PC-9 (cell line): ENCODE data around the gene PPP4R3A. TPM values are rescaled to one million over a fixed set of nuclear protein-coding genes. Genes with fewer than 3 reads are reported as not detected.

Experiments
- Bru-seq: library from RNA; stranded (reverse); fragments of 400-500 nt; gene quantifications from one replicate; lab custom pipeline; 2021; lab: Mats Ljungman, UMichigan
- BruChase-seq, 2 experiments: library from RNA; stranded (reverse); fragments of 400-500 nt; gene quantifications; one replicate each; lab custom pipeline; 2021; lab: Mats Ljungman, UMichigan
- BruUV-seq: library from RNA; stranded (reverse); fragments of 400-500 nt; replicated peaks from 2 replicates; lab custom pipeline; 2021; lab: Mats Ljungman, UMichigan
- CTCF ChIA-PET: fragments of 300-600 bp; sonication (Branson Sonifier 250); formaldehyde crosslinking; loops from one replicate; lab custom pipeline; 2022; ENCODE audit warnings: antibody characterized with exemption; lab: Charles Lee
- POLR2A ChIA-PET: fragments of 300-600 bp; sonication (Branson Sonifier 250); formaldehyde crosslinking; loops from one replicate; lab custom pipeline; 2022; ENCODE audit warnings: antibody characterized with exemption; ENCODE audit not compliant: unreplicated experiment; lab: Charles Lee
- DNase-seq, 2 experiments: peaks; one replicate each; pipeline versions ENCODE4 v3.0.0 to v3.0.0-alpha.2; 2015 to 2022; ENCODE audit warnings: mixed read lengths in 1 of 2
- H2AFZ ChIP-seq: fragments of 200-600 bp; sonication (generic); 2 replicates; pipeline ENCODE4 v1.8.1; 2017; ENCODE audit warnings: antibody characterized with exemption
- H3F3A ChIP-seq: fragments of 200-600 bp; sonication (generic); 2 replicates; pipeline ENCODE4 v1.8.1; 2017; ENCODE audit warnings: antibody characterized with exemption, mild to moderate bottlenecking, low read depth; ENCODE audit not compliant: insufficient read depth
- H3K27ac ChIP-seq: fragments of 200-600 bp; sonication (generic); 2 replicates; pipeline ENCODE4 v1.6.1; 2016; ENCODE audit warnings: mixed run types
- H3K27me3 ChIP-seq: fragments of 200-600 bp; sonication (generic); 2 replicates; pipeline ENCODE4 v1.6.1; 2016; ENCODE audit warnings: low read depth, mixed run types; ENCODE audit not compliant: insufficient read depth
- H3K36me3 ChIP-seq: fragments of 200-600 bp; sonication (generic); 2 replicates; pipeline ENCODE4 v1.6.1; 2016; ENCODE audit warnings: low read depth, mixed run types
- H3K4me1 ChIP-seq: fragments of 200-600 bp; sonication (generic); replicated peaks from 2 replicates; pipeline ENCODE4 v1.6.1; 2016; ENCODE audit warnings: mixed run types; ENCODE audit not compliant: insufficient read depth
- H3K4me2 ChIP-seq: fragments of 200-600 bp; sonication (generic); 2 replicates; pipeline ENCODE4 v1.6.1; 2017; ENCODE audit warnings: mixed run types
- H3K4me3 ChIP-seq: fragments of 200-600 bp; sonication (generic); 2 replicates; pipeline ENCODE4 v1.6.1; 2016; ENCODE audit warnings: mixed run types
- H3K79me2 ChIP-seq: fragments of 200-600 bp; sonication (generic); 2 replicates; pipeline ENCODE4 v1.6.1; 2017; ENCODE audit warnings: low read depth, mixed run types
- H3K9me2 ChIP-seq: fragments of 200-600 bp; sonication (generic); 2 replicates; pipeline ENCODE4 v1.8.1; 2017; ENCODE audit warnings: mild to moderate bottlenecking; ENCODE audit not compliant: insufficient read depth
- H3K9me3 ChIP-seq: fragments of 200-600 bp; sonication (generic); 2 replicates; pipeline ENCODE4 v1.8.1; 2016; ENCODE audit warnings: low read depth; ENCODE audit not compliant: insufficient read depth
- H4K20me1 ChIP-seq: fragments of 200-600 bp; sonication (generic); 2 replicates; pipeline ENCODE4 v1.8.1; 2017; ENCODE audit not compliant: insufficient read depth
- EZH2 ChIP-seq: fragments of 200-600 bp; sonication (generic); IDR thresholded peaks from 2 replicates; pipeline ENCODE4 v1.8.0; 2017; ENCODE audit warnings: antibody characterized with exemption, low read depth
- intact Hi-C: fragments of 100-400 bp; cut with micrococcal nuclease; formaldehyde crosslinking; loops from one replicate; pipeline ENCODE4 v1.10.0; 2022; ENCODE audit not compliant: unreplicated experiment
- long read RNA-seq: library from polyadenylated mRNA; stranded (forward); transcript quantifications from one replicate; pipeline ENCODE4 v2.0.0, GENCODE V29; 2022
- total RNA-seq: library from RNA; stranded (reverse); gene quantifications from 2 replicates; pipeline ENCODE4 v1.2.3, GENCODE V29; 2021
- TF ChIP-seq, protein P1 (sequence below): fragments of 200-600 bp; sonication (generic); conservative IDR thresholded peaks from 2 replicates; pipeline ENCODE4 v1.6.1; 2017; ENCODE audit warnings: mixed run types, antibody characterized with exemption, mild to moderate bottlenecking, moderate library complexity

The PPP4R3A gene
- total RNA-seq (14.8 and 15.5 TPM in 2 replicates), Bru-seq, nascent RNA (percentile 78 among the genes with signal in this experiment), BruChase-seq, experiment 1, labeled RNA remaining after a 2-hour chase (percentile 71 among the genes with signal in this experiment), BruChase-seq, experiment 2, labeled RNA remaining after a 6-hour chase (percentile 77 among the genes with signal in this experiment)
- long read RNA-seq, full-length matches to known transcripts: 18 of 23 reads
- long read RNA-seq, partial matches to known transcripts: 2 of 23 reads
- long read RNA-seq, other reads (novel, unspliced or antisense): 3 of 23 reads

GRCh38 chr14:91510171-91511042 is at the start of gene PPP4R3A:
Gene PPP4R3A (minus strand): TSS chr14:91510310. CDS start chr14:91509647, 663 bp downstream.
- BruUV-seq: TSS peak; percentile 96
- intact Hi-C loops: loop anchor here (1.0 kb wide), 1 partner anchor 25 kb away; no protein-coding TSS in a partner anchor
- POLR2A ChIA-PET: interaction anchor here (0.6 kb wide), 1 partner anchor 450 kb away, joined by 8 read pairs; no protein-coding TSS in a partner anchor

DNA sequence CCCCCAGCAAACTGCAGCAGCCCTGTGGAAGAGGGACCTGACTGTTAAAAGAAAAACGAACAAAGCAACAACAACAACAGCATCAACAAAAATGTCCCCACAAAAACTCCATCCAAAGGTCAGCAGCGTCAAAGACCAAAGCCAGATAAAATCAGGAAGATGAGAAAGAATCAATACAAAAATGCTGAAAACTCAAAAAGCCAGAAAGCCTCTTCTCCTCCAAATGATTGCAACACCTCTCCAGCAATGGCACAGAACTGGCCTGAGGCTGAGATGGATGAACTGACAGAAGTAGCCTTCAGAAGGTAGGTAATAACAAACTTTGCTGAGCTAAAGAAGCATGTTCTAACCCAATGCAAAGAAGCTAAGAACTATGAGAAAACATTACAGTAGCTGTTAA is 45.4 kb upstream of the PPP4R3A start:
- Histone ChIP-seq H2AFZ (no peak overlapping the region), H3K4me3 (no peak overlapping the region), H3K4me2 (no peak overlapping the region), H3K9me2 (no peaks in the 10 kb centered on the region), H3K9me3 (no peaks in the 10 kb centered on the region), H3K27ac (no peak overlapping the region), H3K4me1 (no peaks in the 10 kb centered on the region), H3K36me3 (no peaks in the 10 kb centered on the region), H3F3A (no peaks in the 10 kb centered on the region), H3K79me2 (no peaks in the 10 kb centered on the region), H3K27me3 (no peaks in the 10 kb centered on the region), H4K20me1 (no peaks in the 10 kb centered on the region)
- BruUV-seq: no TSS peak
- ChIA-PET CTCF (interaction anchor here (0.6 kb wide), 1 partner anchor 28 kb away, joined by 4 read pairs; no protein-coding TSS in a partner anchor), POLR2A (no interaction called here)
- TF ChIP-seq EZH2: no peak
- TF ChIP-seq, protein P1, sequence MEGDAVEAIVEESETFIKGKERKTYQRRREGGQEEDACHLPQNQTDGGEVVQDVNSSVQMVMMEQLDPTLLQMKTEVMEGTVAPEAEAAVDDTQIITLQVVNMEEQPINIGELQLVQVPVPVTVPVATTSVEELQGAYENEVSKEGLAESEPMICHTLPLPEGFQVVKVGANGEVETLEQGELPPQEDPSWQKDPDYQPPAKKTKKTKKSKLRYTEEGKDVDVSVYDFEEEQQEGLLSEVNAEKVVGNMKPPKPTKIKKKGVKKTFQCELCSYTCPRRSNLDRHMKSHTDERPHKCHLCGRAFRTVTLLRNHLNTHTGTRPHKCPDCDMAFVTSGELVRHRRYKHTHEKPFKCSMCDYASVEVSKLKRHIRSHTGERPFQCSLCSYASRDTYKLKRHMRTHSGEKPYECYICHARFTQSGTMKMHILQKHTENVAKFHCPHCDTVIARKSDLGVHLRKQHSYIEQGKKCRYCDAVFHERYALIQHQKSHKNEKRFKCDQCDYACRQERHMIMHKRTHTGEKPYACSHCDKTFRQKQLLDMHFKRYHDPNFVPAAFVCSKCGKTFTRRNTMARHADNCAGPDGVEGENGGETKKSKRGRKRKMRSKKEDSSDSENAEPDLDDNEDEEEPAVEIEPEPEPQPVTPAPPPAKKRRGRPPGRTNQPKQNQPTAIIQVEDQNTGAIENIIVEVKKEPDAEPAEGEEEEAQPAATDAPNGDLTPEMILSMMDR: no peak
- DNase-seq: no peak
- intact Hi-C loops: no loop called here

More at GRCh38 chr14:91510171-91511042, at the start of gene PPP4R3A:
- Histone ChIP-seq H3F3A (peaks cover 4% of the 10 kb centered on the region; the same call in 1 of the 2 replicates), H3K27ac (peak within 1 kb of the TSS; percentile 95), H2AFZ (peak within 1 kb of the TSS; percentile 89), H3K4me1 (peaks cover 11% of the 10 kb centered on the region; the same call in 1 of the 2 replicates), H3K9me3 (no peaks in the 10 kb centered on the region), H3K36me3 (0 out of 2 replicates have a peak, but pooled peaks cover 3% of the 10 kb centered on the region), H3K27me3 (no peaks in the 10 kb centered on the region), H3K4me2 (peak within 1 kb of the TSS; percentile 94), H3K4me3 (peak within 1 kb of the TSS; percentile 92), H3K9me2 (no peaks in the 10 kb centered on the region), H4K20me1 (peaks cover 25% of the 10 kb centered on the region), H3K79me2 (peaks cover 38% of the 10 kb centered on the region)
- peak; percentile 78 to 80 for DNase-seq
- TF ChIP-seq, protein P1: no peak
- TF ChIP-seq EZH2: no peak
- CTCF ChIA-PET: no interaction called here

DNA sequence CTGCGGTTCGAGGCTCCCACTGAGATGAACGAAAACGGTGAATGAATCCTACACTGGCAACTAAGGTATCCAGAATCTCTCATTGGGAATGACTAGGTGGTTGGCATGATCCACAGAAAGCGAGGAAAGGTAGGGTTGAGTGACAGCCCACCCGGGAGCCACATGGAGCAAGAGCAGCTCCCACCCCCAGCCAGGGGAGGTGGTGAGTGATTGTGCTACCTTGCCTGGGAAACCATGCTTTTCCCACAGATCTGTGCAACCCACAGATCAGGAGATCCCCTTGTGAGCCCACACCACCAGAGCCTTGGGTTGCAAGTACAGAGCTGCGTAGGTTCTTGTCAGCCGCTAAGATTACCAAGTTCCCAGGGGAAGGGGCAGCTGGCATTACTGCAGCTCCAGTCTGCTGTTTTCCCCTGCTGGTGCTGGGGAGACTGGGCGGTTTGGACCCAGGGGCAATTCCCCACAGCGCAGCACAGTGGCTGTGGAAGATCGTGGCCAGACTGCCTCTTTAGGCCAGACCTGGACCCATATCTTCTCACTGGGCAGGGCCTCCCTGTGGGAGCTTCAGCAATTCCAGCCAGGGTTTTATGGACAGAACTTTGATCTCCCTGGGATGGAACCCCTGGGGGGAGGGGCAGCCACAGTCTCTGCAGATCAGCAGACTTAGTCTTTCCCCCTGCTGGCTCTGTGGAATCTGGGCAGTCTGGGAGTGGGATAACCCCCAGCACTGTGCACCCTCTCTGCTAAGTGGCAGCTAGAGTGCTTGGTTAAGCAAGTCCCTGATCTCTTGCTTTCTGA is 44.6 kb upstream of the PPP4R3A start:
- Histone ChIP-seq H3K27me3 (no peaks in the 10 kb centered on the region), H3K36me3 (no peaks in the 10 kb centered on the region), H3K4me2 (no peak overlapping the region), H2AFZ (no peak overlapping the region), H3K9me3 (no peaks in the 10 kb centered on the region), H3F3A (no peaks in the 10 kb centered on the region), H3K9me2 (no peaks in the 10 kb centered on the region), H3K79me2 (no peaks in the 10 kb centered on the region), H3K4me3 (no peak overlapping the region), H4K20me1 (no peaks in the 10 kb centered on the region), H3K4me1 (no peaks in the 10 kb centered on the region), H3K27ac (no peak overlapping the region)
- TF ChIP-seq, protein P1: no peak
- no peak for TF ChIP-seq EZH2
- POLR2A ChIA-PET: no interaction called here
- DNase-seq: no peak
- CTCF ChIA-PET: no interaction called here
- intact Hi-C loops: no loop called here
- no TSS peak for BruUV-seq
